Ammon's horn (tissue), 1 donor: ENCODE measurements around the gene NTNG1.

ENCODE experiments used
- DNase-seq: peaks from one replicate; pipeline ENCODE4 v3.0.0-alpha.2; 2016; ENCODE audit warnings: low spot score

Gene NTNG1

DNA sequence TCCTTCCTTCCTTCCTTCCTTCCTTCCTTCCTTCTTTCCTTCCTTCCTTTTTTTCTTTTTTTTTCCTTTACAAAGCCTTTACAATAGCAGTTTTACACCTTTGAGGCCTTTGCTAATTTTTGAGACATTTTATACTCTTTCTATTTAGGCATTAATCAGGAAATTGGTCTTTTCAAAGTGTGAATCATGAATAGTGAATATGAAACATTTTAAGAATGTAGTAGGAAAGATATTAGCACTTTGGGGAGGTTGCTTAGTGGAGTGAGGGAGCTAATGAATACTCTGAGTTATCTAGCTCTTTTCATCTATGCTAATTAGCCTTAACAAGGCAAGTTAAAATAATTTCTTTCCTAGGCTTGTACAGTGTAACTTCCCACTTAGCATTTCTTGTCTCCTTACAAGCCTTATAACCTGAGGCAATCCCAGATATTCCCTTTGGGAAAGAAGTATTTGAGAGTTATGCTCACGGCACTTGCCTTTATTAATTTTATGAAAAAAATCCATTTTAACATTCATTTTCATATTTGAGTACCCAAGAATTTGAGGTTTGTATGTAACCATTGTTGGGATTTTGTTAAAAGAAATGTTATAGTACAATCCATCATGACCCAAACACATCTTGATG lies 122.6 kb downstream of the NTNG1 start:
- no peak for DNase-seq

DNA sequence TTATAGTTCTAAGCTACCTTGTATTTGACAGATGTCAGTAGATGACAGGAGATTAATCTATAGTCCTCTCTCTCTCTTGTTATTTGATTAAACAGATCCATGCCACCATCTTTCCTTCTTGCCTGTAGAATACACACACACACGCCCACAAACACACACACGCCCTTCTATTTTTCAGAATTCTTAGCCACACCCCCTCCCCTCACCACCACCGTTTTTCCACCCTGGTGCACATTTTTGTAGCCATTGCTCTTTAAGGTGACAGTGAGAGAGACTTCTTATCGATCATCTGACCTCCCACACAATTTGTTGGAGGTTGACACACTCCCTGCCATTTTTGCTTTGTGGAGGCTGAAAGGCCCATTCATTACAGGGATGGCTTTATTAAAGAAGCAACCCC lies 123.2 kb downstream of the NTNG1 start:
- DNase-seq, result no peak

DNA sequence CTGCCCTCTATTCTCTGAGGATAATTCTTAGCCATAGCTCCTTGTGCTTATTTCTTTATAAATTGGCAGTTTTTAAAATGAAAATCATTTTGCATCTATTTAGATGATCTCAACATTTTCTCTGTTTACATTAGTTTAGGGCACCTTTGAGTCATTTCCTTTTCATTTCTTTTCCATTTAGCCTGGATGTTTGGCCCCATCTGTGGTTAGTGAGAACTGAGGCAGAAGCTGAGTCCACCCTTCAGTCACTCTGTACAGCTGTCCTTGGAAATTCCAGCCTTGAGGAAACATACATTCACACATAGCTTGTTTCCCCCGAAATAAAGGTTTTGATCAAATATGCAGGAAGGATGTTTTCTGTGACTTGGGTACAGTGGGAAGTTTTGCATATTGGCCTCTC lies 123.7 kb downstream of the NTNG1 start:
- DNase-seq, result no peak

DNA sequence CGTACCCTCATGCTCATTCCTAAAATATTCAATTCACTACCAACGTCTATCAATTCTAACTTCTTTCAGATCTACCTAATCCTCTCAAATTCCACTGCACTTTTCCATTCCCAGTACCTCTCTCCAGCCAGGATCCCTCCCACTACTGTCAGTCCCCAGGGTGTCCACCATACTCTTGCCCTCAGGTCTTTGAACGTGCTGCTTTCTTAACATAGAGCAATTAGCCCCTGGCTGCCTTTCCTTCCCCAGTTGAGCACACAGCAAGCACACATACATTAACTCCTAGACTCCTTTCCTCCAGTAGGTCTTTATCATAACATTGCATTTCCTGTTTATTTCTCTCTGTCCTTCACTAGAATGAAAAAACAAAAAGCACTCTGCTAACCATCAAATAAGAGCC lies 126.7 kb downstream of the NTNG1 start:
- no peak for DNase-seq

DNA sequence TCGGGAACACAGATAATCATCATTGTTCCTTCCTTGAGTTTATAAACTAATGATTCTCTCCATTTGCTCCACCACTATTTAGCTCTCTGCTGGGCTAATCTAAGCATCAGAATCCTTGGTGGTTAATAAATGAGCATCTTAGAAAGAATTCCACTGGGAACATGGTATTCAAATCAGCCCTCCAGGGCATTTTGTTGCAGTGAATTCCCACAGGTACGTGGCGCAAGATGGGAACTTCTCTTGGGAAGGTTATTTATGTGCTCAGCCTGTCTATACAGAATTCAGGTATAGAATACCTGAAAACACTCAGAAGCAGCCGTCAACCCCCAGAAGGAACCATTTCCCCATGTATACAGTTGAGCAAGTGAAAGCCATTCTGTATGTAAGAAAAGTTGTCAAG lies 131.5 kb downstream of the NTNG1 start:
- no peak for DNase-seq

DNA sequence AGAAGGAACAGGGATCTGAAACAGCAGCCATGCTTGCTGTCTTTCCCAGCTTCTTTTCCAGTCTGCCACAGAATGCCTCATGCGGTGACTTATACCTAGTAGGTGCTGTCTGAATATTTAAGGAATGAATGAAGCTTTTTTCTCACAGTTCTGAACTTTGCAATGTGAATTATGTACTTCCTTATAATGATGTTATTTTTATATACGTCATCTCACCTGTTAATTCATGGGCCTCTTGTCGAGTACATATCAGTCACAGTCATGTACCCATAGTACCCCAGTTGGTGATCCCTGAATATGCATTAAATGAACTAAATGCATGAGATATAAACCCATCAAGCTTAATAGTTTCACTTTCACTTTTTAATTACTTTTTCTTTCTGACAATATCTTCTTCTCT lies 132.7 kb downstream of the NTNG1 start:
- DNase-seq, result no peak

DNA sequence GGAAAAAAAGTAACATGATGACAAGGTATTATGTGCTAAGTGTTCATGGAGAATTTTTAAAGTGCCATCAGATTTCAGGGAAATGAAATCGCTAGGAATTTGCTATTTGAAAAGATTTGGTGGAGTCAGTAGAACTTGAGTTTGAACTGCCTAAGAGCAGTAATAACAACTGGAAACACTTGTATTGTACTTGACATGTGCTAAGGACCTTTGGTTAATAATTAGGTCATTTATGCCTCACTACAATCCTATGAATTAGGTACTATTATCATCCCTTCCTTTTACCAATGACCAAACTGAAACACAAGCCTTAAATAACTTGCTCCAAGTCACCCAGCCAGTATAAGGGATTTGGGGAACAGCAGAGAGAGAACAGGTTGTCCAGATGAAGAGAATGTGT lies 133.4 kb downstream of the NTNG1 start:
- DNase-seq, result no peak

DNA sequence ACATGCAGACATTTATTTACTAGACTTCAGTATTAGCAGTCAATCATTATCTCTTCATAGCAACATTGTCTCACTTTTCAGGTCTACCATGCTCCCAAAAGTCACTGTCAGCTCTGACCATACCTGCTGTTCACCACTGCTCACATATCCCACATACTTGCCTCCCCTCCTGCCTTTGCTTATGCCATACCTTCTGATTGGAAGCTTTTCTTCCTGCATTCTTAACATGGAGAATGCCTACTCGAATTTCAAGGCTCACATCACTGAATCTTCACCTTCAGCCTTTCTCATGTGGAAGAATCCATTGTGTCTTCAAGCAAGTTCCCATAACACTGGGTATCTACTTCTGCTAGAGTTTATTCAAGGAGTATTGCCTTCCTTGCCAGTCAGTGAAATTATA lies 135.4 kb downstream of the NTNG1 start:
- no peak for DNase-seq

DNA sequence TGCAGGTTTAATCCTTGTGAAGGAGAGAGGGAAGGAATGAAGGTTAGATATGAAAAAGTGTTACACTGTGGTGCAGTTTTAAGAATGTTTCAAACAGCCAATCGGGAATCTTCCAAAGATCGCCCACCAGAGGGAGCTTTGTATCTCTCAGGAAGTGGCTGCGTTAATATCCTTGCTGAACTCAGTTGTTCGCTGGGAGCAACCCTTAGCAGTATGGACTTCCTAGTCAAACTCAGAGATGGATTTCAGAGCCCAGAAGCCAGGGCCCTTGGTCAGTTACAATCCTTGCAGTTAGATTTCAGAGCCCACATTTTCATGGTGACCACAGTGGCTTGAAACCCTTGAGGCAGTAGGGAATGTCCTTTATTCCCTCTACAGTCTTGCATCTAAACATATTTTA lies 136.2 kb downstream of the NTNG1 start:
- DNase-seq, result peak; percentile 63

DNA sequence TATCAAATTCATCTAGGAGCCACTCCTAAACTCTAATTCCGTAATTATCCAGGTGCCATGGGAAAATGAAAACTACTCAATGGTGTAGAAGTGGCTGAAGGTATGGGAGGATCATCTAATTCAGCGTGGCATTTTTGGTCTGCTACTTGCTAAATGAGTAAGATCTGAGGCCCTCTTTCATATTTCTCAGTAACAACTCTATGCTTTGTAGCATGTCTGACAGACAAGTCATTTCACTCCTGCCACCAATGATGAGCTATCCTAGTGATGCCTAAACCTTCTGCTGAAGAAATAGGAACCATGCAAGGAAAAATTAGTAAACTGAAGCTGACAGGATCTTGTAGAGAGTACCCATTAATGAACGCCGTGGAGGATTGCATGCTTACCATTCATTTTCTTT lies 145.3 kb downstream of the NTNG1 start:
- no peak for DNase-seq

DNA sequence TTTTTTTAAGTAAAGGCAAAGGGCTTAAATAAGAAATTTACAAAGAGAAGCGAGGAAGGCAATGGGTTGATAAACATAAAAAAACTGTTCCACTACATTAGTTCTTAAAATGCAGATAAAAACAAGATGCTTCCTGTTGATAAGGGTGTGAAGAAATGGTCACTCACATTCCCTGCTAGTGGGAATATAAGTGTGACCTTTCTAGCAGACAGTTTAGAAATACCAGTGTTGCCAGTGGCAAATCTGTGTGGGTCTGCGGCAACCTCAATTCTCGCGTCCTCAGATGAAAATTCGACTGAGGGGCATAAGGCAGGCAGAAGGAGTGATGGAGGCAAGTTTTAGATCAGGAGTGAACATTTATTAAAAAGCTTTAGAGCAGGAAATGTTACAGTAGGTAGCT lies 151.1 kb downstream of the NTNG1 start:
- no peak for DNase-seq

DNA sequence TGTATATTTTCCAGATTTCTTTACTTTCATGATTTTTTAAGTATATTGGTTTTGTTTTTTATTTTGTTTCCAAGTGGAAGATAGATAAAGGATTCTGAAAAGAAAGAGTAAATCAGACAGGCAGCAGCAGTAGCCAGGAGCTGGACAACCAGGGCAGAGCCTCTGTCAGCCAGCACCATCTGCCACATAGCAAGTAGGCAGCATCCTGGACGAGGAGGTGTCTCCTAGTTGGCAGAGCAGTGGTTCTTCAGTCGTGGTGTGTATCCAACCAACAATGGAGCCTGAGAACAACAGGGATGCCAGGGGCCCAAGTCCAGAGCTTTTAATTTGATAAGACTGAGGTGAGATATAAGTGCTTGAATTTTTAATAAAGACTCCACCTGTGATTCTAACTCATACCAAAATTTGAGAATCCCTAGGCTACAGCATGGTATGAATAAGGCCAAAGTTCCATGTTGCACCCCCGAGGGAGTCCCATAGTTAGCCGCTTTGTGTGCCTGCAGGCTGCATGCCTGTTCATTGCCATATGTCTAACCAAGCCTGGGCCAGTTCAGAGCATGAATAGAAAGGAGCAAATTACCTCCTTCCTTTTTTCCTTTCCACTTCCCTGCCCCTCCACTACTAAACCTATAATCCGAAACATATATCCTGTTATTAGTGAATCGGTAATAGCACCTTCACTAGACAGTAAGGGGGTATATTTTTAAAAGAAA lies 153.2 kb downstream of the NTNG1 start:
- DNase-seq, result no peak

DNA sequence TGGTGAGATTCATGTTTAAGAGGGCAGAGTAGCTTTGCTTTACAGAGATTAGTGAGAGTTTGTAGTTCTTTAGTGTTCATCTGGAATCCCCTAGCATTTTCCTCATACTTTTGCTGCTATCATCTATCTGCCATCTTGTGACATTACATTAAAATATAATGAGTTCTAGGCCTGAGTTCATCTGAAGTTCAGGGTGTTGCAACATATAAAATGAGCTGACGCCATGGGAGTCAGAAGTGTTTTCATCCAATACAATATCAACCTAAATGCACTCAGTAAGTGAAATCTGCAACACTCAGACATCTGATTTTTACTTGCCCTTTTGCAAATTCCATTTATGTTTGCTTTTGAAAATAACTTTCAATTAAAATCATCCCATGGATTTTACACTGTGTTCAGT lies 153.8 kb downstream of the NTNG1 start:
- no peak for DNase-seq

DNA sequence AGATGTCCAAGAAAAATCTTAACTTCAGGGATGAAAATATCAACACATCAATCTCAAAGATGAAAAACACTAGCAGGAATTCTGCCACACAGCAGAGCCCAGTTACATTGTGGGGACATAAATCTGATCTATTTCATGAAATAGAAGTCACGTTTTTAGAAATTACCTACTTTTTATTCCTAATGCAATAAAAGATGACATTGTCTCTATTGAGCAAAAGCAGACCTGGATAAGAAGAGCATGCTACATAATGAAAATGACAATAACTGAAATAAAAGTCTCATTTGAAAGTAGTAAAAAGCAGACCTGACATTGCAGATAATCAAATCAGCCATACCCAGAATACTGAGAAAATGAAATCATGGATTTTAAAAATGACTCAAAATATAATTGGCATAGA lies 156.8 kb downstream of the NTNG1 start:
- no peak for DNase-seq

DNA sequence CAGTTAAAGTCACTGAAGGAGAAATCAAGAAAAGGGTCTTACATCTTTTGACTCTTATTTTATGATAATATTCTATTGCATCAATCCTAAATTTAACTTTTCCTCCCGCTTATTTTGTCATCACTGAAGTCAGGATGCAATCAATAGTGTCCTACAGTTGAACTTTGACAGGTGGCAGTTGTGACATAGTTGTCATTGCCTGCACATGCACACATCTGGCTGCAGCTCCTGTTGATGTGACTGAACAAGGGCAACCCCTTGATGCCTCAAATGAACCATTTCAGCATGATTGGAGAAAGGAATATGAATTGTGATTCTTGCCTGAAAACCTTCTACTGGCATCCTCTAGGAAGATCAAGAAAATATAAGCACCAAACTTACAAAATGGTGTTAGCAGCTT lies 157.7 kb downstream of the NTNG1 start:
- DNase-seq, result no peak

DNA sequence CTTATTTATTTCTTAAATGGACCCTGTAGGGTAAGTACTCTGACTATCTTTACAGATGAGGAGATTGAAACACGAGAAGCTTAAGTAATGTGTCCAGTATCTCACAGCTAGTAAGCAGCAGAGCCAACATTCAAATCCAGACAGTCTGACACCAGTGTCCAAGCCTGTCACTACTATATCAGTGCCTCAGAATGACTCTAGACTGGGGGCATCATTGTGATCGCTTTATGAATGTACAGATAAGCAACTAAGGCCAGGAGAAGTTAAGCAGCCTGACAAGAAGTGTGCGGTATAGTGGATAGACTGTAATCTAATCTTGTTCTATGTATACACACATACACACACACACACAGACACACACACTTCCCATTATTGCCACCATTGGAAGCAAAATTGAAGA lies 158.7 kb downstream of the NTNG1 start:
- no peak for DNase-seq

DNA sequence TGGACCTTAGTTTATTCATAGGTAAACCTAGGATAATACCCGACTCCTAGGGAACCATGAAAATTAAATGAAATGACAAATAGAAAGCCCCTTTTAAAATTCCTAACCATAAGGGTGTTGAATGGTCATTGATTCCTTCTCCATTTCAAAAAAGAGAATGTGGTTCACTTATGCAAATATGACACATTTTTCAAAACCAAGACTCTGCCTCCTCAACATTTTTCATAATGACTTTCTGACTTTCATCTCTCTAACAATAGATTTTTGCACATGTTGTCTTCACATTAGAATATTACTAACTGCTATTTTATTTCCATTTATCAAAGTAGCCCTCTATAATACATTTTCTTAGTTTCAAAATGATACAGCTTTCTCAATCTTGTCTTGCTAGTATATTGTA lies 169.1 kb downstream of the NTNG1 start:
- no peak for DNase-seq

DNA sequence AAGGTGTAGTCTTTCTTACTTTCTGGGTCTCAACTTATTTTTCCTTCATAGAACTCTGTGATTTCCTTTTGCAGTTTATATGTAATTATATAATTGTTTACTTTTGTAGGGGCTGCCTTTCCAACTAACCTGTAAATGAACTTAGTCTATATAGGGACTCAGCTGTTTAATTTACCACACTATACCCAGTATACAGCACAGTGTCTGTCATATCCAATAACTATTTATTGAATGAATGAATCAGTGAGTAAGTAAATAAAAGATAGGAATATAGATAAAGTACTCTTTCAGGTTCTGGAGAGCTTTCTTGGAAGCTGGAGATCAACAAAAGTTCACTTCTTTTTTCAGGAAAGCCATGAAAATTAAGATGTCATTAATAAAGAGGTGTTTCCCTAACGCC lies 174.8 kb downstream of the NTNG1 start:
- no peak for DNase-seq

DNA sequence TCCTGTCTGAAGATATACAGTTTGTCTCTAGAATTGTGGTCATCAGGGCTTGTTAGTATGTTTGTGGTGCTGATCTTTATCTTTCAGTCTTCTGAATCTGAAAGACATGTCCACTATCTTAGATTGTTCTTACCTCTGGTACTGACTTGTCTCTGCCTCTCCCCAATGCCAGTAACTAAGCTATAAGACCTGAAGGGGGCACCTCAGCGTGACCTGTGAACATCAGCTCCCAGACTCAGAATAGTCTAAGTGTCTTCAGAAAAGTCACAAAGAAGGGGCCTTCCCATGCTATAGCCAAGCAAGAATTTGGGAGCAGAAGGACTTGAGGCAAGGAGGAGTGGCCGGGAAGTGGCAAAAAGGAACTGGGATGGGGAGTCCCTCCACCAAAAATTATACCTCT lies 178.1 kb downstream of the NTNG1 start:
- no peak for DNase-seq

DNA sequence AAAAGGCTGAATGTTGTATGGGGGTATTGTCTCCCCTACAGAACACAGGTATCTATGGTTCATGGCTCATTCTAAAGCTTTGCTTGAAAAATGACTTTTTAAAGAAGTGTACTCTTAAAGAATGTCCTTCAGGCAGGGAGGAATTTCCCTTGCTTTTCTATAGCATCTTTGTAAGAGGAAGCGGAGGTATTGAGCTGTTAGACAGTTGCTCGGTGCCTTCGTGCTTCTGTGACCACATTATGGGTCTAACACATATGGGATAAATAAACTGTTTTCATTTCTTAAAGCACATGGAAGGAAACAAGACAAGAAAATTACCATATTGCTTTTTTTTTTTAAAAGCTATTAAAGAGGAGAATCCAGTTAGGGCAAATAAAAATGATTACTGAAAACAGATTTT lies 182.9 kb downstream of the NTNG1 start:
- DNase-seq, result no peak

DNA sequence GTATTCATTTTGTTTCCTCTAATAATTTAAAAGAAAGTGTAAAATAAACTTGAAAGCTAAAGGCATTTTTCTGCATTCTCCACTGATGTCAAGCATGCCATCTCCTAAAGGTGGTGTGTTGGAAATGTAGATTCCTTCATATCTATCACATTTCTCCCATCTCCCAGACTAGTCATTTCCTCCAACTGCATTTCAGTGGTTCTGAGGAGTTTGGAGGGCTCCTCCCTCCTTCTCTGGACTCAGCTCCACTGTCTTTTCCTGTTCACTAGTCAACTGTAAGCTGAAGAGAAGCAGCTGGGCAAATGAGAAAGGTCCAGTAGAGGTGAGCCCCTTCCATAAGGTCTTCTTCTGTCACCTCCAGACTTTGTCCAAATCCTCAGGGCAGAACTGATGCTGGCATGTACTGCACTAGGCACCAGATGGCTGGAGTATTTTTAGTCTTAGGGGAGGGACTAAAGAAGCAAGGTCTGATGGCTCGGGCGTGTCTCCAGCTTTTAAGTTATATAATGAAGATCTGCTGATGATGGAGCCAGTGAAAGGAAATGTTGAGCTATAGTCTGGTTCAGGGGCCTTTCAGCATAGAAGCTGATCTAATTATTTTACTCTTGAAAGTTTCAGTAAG lies 186.1 kb downstream of the NTNG1 start:
- no peak for DNase-seq

DNA sequence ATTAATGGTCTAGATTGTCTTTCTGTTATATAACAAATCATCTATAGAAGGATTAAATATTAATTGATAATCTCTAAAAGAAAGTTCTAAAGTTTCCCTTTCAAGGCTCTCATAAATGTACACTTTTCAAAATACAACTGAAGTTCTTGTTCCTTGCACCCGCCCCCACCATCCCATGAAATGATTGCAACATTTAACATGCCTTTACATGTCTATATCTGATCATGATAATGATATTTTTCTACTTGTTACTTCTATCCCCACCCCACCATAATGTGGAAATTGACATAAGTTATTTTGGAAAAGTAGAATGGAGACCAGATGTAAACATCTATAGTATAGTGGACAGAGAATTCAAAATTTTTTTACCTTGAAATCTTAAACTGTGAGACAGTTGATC lies 186.6 kb downstream of the NTNG1 start:
- DNase-seq, result no peak

DNA sequence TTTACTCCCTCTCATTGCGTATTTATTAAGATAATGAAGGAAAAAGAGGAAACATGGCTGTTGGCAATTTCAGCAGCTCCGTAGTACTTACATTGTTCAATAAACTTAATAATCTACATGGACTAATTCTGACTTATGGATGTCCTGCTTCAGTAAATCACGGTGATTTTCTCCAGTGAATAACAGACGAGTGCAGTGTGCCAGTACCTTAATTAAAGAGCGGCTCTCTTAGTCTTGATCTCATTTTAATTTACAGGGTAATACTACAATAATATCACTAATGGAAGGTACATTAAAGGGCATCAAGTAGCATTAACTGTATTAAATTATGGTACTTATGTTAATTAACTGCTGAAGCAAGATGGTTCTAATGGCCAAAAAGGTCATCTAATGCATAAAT lies 187.2 kb downstream of the NTNG1 start:
- no peak for DNase-seq

DNA sequence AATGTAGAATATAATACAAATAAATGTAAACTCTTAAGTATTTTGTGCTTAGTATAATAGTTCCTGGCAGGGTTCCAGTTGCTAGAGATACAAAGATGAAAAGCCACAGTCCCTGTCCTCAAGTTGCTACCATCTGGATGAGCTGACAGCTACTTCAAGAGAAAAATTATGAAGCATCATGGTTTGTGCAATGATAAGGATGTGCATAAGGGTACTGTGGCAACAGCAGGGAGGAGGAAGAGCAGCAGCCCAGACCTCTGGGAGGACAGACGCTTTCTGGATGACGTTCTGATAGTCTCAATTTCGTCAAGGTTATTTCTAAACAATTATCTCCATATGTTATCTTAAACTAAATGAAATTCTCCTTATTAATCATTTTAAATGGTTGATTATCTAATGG lies 198.9 kb downstream of the NTNG1 start:
- DNase-seq, result no peak
